HepG2 (cell line): ENCODE data around the gene SETD7. TPM values are rescaled to one million over a fixed set of nuclear protein-coding genes. Genes with fewer than 3 reads are reported as not detected.
A peak's percentile ranks its signal among the peaks of the same experiment; 100 is the strongest.

Source experiments
- BCL3 ChIP-seq: sonication (generic); formaldehyde crosslinking; IDR thresholded peaks from 2 replicates; pipeline ENCODE4 v1.5.1; 2020; ENCODE audit warnings: mild to moderate bottlenecking, missing genetic modification reagents, moderate library complexity
- BCL6 ChIP-seq: IDR thresholded peaks from 2 replicates; pipeline ENCODE4 v1.6.1; 2016; ENCODE audit warnings: missing genetic modification reagents, missing compliant biosample characterization
- IRF2 ChIP-seq: IDR thresholded peaks from 2 replicates; pipeline ENCODE4 v1.6.1; 2018; ENCODE audit warnings: missing genetic modification reagents, missing compliant biosample characterization
- NFYB ChIP-seq: sonication (generic); formaldehyde crosslinking; IDR thresholded peaks from 2 replicates; pipeline ENCODE4 v1.4.0; 2020; ENCODE audit warnings: missing genetic modification reagents
- PHF20 ChIP-seq: sonication (generic); formaldehyde crosslinking; IDR thresholded peaks from 2 replicates; pipeline ENCODE4 v1.5.0; 2020; ENCODE audit warnings: mild to moderate bottlenecking, missing genetic modification reagents
- SIX4 ChIP-seq: sonication (generic); formaldehyde crosslinking; IDR thresholded peaks from 2 replicates; pipeline ENCODE4 v1.4.0; 2020; ENCODE audit warnings: missing genetic modification reagents
- SKI ChIP-seq: fragments of 450-650 bp; IDR thresholded peaks from one replicate; pipeline ENCODE4 v1.6.1; 2018; ENCODE audit warnings: mild to moderate bottlenecking; ENCODE audit not compliant: partially characterized antibody
- SP1 ChIP-seq, 2 experiments: fragments of 450-650 bp in 1 of 2; sonication (generic) in 1 of 2; formaldehyde crosslinking in 1 of 2; IDR thresholded peaks; 2 replicates each; pipeline versions ENCODE4 v1.4.0 to v1.6.1; 2016 to 2020; ENCODE audit warnings: missing genetic modification reagents in 1 of 2
- SP5 ChIP-seq: IDR thresholded peaks from 2 replicates; pipeline ENCODE4 v1.6.1; 2016; ENCODE audit warnings: low read depth, borderline replicate concordance
- TSC22D2 ChIP-seq: sonication (generic); formaldehyde crosslinking; IDR thresholded peaks from 2 replicates; pipeline ENCODE4 v1.5.1; 2020; ENCODE audit warnings: missing genetic modification reagents, mild to moderate bottlenecking, borderline replicate concordance
- ZBTB20 ChIP-seq: sonication (generic); formaldehyde crosslinking; IDR thresholded peaks from 2 replicates; pipeline ENCODE4 v1.8.1; 2023; ENCODE audit warnings: missing genetic modification reagents, low read depth, mild to moderate bottlenecking, borderline replicate concordance
- ZBTB7B ChIP-seq: sonication (generic); formaldehyde crosslinking; IDR thresholded peaks from 2 replicates; pipeline ENCODE4 v1.4.0; 2020; ENCODE audit warnings: missing genetic modification reagents
- ZBTB8A ChIP-seq: sonication (generic); formaldehyde crosslinking; IDR thresholded peaks from 2 replicates; pipeline ENCODE4 v1.4.0; 2020; ENCODE audit warnings: mild to moderate bottlenecking, low read depth, missing genetic modification reagents, borderline replicate concordance
- ZFP36L1 ChIP-seq: sonication (generic); formaldehyde crosslinking; IDR thresholded peaks from 2 replicates; pipeline ENCODE4 v1.8.0; 2022; ENCODE audit warnings: mild to moderate bottlenecking, missing genetic modification reagents, moderate library complexity
- ZFP90 ChIP-seq: sonication (generic); formaldehyde crosslinking; IDR thresholded peaks from 2 replicates; pipeline ENCODE4 v1.8.0; 2022; ENCODE audit warnings: missing genetic modification reagents, mild to moderate bottlenecking, inconsistent platforms, borderline replicate concordance
- ZFX ChIP-seq: sonication (generic); formaldehyde crosslinking; IDR thresholded peaks from 2 replicates; pipeline ENCODE4 v1.4.0; 2020; ENCODE audit warnings: mild to moderate bottlenecking, low read depth, missing genetic modification reagents, moderate library complexity
- ZKSCAN5 ChIP-seq: sonication (generic); formaldehyde crosslinking; IDR thresholded peaks from 2 replicates; pipeline ENCODE4 v1.5.1; 2020; ENCODE audit warnings: mild to moderate bottlenecking, missing genetic modification reagents
- ZNF337 ChIP-seq: sonication (generic); formaldehyde crosslinking; IDR thresholded peaks from 2 replicates; pipeline ENCODE4 v1.5.1; 2020; ENCODE audit warnings: missing genetic modification reagents, low read depth, mild to moderate bottlenecking, borderline replicate concordance
- ZNF570 ChIP-seq: sonication (generic); formaldehyde crosslinking; IDR thresholded peaks from 2 replicates; pipeline ENCODE4 v1.4.0; 2020; ENCODE audit warnings: mild to moderate bottlenecking, missing genetic modification reagents, borderline replicate concordance
- ZNF616 ChIP-seq: sonication (generic); formaldehyde crosslinking; IDR thresholded peaks from 2 replicates; pipeline ENCODE4 v1.5.0; 2020; ENCODE audit warnings: low read depth, mild to moderate bottlenecking, missing genetic modification reagents
- ZNF772 ChIP-seq: sonication (generic); formaldehyde crosslinking; IDR thresholded peaks from 2 replicates; pipeline ENCODE4 v1.5.0; 2020; ENCODE audit warnings: mild to moderate bottlenecking, missing genetic modification reagents
- ZNF784 ChIP-seq: sonication (generic); formaldehyde crosslinking; IDR thresholded peaks from 2 replicates; pipeline ENCODE4 v1.5.1; 2020; ENCODE audit warnings: missing genetic modification reagents, mild to moderate bottlenecking, borderline replicate concordance
- polyA plus RNA-seq, 8 experiments: library from polyadenylated mRNA; depleted of rRNA in 3 of 8; stranded (reverse) in 7 of 8; unstranded in 1 of 8; fragments of >200 nt; fragmentation: Illumina TruSeq in 4 of 8; extraction: Trizol in 4 of 8; gene quantifications; 2 replicates each; pipeline versions ENCODE4 v1.2.1 to v1.2.3, GENCODE V29; 2011 to 2016; ENCODE audit warnings: low read depth in 4 of 8, missing spikeins in 1 of 8, mixed read lengths in 1 of 8; ENCODE audit not compliant: insufficient read depth in 1 of 8
- total RNA-seq, 5 experiments: library from RNA; depleted of rRNA; stranded (reverse); fragments of >200 nt; fragmentation: Illumina TruSeq; extraction: Trizol; gene quantifications; 2 replicates each; pipeline ENCODE4 v1.2.3, GENCODE V29; 2016; ENCODE audit warnings: low read depth in 1 of 5
- TF ChIP-seq, protein P1 (sequence below): sonication (generic); formaldehyde crosslinking; IDR thresholded peaks from 2 replicates; pipeline ENCODE4 v1.4.0; 2020; ENCODE audit warnings: low read depth, mild to moderate bottlenecking, missing genetic modification reagents

Gene SETD7
- total and polyA plus RNA-seq, 2 of the 13 experiments (the other 11 are each of a cell fraction or from before 2014, with no cell fraction given), result 0.08 to 0.22 TPM

GRCh38 chr4:139453371-139454110 is 102.5 kb downstream of the SETD7 start (continued):
- TF ChIP-seq, protein P1, sequence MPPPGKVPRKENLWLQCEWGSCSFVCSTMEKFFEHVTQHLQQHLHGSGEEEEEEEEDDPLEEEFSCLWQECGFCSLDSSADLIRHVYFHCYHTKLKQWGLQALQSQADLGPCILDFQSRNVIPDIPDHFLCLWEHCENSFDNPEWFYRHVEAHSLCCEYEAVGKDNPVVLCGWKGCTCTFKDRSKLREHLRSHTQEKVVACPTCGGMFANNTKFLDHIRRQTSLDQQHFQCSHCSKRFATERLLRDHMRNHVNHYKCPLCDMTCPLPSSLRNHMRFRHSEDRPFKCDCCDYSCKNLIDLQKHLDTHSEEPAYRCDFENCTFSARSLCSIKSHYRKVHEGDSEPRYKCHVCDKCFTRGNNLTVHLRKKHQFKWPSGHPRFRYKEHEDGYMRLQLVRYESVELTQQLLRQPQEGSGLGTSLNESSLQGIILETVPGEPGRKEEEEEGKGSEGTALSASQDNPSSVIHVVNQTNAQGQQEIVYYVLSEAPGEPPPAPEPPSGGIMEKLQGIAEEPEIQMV, result peak; percentile 69; the same call in 1 of the 2 replicates
- peak; percentile 95 for TF ChIP-seq ZNF784
- TF ChIP-seq ZFX (CRISPR knock-in tag), result peak; percentile 90
- TF ChIP-seq ZNF337, result peak; percentile 84; the same call in 1 of the 2 replicates
- peak; percentile 17 for TF ChIP-seq SKI
- peak; percentile 85; the same call in 1 of the 2 replicates for TF ChIP-seq ZBTB8A (CRISPR knock-in tag)
- no peak for TF ChIP-seq SP1 (IDR thresholded peaks at IDR 0.05)
- TF ChIP-seq SP1 (CRISPR knock-in tag; IDR thresholded peaks at IDR 0.05), result no peak; the same call in 1 of the 2 replicates
- TF ChIP-seq ZKSCAN5 (CRISPR knock-in tag), result 0 out of 2 replicates have a peak, but pooled peaks have one; percentile 17
- peak; percentile 69; the same call in 1 of the 2 replicates for TF ChIP-seq ZFP90 (CRISPR knock-in tag)
- TF ChIP-seq PHF20 (CRISPR knock-in tag), result peak; percentile 68
- TF ChIP-seq BCL6 (CRISPR knock-in tag), result peak; percentile 57
- TF ChIP-seq IRF2 (CRISPR knock-in tag), result no peak; the same call in none of the 2 replicates
- TF ChIP-seq NFYB, result no peak; the same call in 1 of the 2 replicates
- TF ChIP-seq ZNF772 (CRISPR knock-in tag), result peak; percentile 16; the same call in 1 of the 2 replicates
- no peak for TF ChIP-seq SIX4 (CRISPR knock-in tag)
- TF ChIP-seq ZFP36L1, result peak; percentile 87; the same call in 1 of the 2 replicates
- peak; percentile 93 for TF ChIP-seq BCL3 (CRISPR knock-in tag)
- TF ChIP-seq ZNF570, result 0 out of 2 replicates have a peak, but pooled peaks have one; percentile 62
- peak; percentile 36; the same call in 1 of the 2 replicates for TF ChIP-seq ZBTB20 (CRISPR knock-in tag)
- TF ChIP-seq ZNF616 (CRISPR knock-in tag), result peak; percentile 79; the same call in 1 of the 2 replicates
- TF ChIP-seq ZBTB7B, result peak; percentile 35; the same call in 1 of the 2 replicates
- peak; percentile 30; the same call in 1 of the 2 replicates for TF ChIP-seq TSC22D2 (CRISPR knock-in tag)
- TF ChIP-seq SP5, result peak; percentile 50; the same call in 1 of the 2 replicates
